HL-60 (cell line): Measurements from ENCODE around the gene RAI1.

Experiments used
- DNase-seq, 2 experiments: peaks; one replicate each; pipeline ENCODE4 v3.0.0-alpha.2; 2010 to 2020; ENCODE audit warnings: low read depth in 1 of 2, low spot score in 1 of 2
- H3K27ac ChIP-seq: fragments of 250-450 bp; sonication (Bioruptor Pico); replicated peaks from 2 replicates; pipeline ENCODE4 v1.5.1; 2020; ENCODE audit warnings: mild to moderate bottlenecking, moderate library complexity
- H3K27me3 ChIP-seq: fragments of 250-450 bp; sonication (Bioruptor Pico); 2 replicates; pipeline ENCODE4 v1.5.1; 2021; ENCODE audit warnings: mild to moderate bottlenecking, moderate library complexity; ENCODE audit not compliant: insufficient read depth, poor library complexity, severe bottlenecking
- H3K4me3 ChIP-seq: replicated peaks from 2 replicates; pipeline ENCODE4 v1.5.1; 2011; ENCODE audit warnings: mild to moderate bottlenecking, control low read depth, low read length; ENCODE audit not compliant: insufficient read depth
- CTCF ChIP-seq: IDR thresholded peaks from one replicate; pipeline ENCODE4 v1.5.1; 2011; ENCODE audit warnings: low read length, control low read depth, inconsistent platforms; ENCODE audit not compliant: insufficient read depth
- GABPA ChIP-seq: IDR thresholded peaks from 2 replicates; pipeline ENCODE4 v1.6.1; 2012; ENCODE audit warnings: low read depth
- POLR2AphosphoS5 ChIP-seq: IDR thresholded peaks from 2 replicates; pipeline ENCODE4 v1.6.1; 2012; ENCODE audit warnings: low read depth
- REST ChIP-seq: IDR thresholded peaks from 2 replicates; pipeline ENCODE4 v1.6.1; 2012; ENCODE audit warnings: low read depth; ENCODE audit not compliant: insufficient replicate concordance
- SPI1 ChIP-seq: IDR thresholded peaks from 2 replicates; pipeline ENCODE4 v1.6.1; 2012; ENCODE audit warnings: low read depth, mild to moderate bottlenecking, borderline replicate concordance

RAI1 gene

DNA sequence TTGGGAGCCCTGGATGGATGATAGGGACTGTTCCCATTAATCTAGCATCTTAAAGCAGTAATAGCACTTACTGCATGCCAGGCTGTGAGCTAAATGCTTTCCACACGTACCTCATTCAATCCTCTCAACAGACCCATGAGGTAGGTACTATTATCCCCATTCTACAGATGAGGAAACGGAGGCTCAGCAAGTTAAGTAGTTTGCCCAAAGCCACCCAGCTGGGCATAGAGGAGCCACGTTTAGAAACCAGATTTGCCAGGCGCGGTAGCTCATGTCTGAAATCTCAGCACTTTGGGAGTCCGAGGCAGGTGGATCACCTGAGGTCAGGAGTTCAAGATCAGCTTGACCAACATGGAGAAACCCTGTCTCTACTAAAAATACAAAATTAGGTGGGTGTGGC lies 2.0 kb upstream of the RAI1 start:
- no peak for DNase-seq
- no peaks in the 10 kb centered on the region for H3K27me3 ChIP-seq
- TF ChIP-seq CTCF, result no peak
- no peak for TF ChIP-seq REST
- no peak for TF ChIP-seq SPI1
- no peak for TF ChIP-seq GABPA
- TF ChIP-seq POLR2AphosphoS5, result no peak
- H3K4me3 ChIP-seq, result no peak overlapping the region
- H3K27ac ChIP-seq, result no peak overlapping the region

- no peak for DNase-seq
- Histone ChIP-seq H3K27ac (no peak overlapping the region), H3K4me3 (no peak overlapping the region), H3K27me3 (no peaks in the 10 kb centered on the region)
- no peak for TF ChIP-seq CTCF
- no peak for TF ChIP-seq SPI1
- no peak for TF ChIP-seq REST
- no peak for TF ChIP-seq POLR2AphosphoS5
- no peak for TF ChIP-seq GABPA
Measured at GRCh38 chr17:17679748-17680147, 1.5 kb upstream of the RAI1 start.

DNA sequence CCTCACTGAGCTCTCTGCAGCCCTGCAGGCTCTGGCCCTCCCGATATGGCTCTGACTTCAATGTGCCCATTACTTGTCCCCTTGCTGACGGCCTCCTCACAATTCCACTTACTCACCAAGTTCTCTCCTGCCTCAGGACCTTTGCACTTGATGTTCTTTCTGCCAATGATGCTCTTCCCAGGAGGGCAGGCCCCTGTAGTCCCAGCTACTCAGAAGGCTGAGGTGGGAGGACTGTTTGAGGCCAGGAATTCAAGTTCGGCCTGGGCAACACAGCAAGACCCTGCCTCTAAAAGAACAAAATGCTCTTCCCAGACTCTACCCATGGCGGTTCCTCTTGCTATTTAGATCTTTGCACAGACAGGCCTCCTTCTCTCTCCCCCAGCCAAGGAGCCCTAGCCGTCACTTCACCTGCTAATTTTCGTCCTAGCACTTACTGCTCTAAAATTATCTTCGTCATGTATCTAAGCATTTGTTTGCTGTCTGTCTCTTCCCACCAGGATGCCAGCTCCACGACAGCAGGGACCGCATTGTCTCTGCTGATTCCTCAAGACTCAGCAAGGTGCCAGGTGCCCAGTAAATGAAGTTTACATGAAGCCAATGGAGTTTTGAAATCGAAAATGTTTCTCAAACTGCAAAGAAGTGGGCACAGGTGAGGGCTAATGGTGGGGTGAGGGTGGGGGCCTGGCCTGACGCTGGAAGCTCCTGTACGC lies 626 bp upstream of the RAI1 start:
- Histone ChIP-seq H3K4me3 (no peak overlapping the region), H3K27me3 (no peaks in the 10 kb centered on the region), H3K27ac (no peak overlapping the region)
- TF ChIP-seq CTCF (no peak), GABPA (no peak), REST (no peak), POLR2AphosphoS5 (no peak), SPI1 (no peak)
- no peak for DNase-seq
